GM13976 (cell line): Measurements from ENCODE around the gene ARFGEF3.

ENCODE experiments used
- DNase-seq: peaks from one replicate; pipeline ENCODE4 v3.0.0; 2012; ENCODE audit warnings: low spot score
- in situ Hi-C: fragments of 300-500 bp; cut with MboI; formaldehyde crosslinking; loops from one replicate; pipeline ENCODE4 v1.12.0; 2022; ENCODE audit warnings: low sequenced_read_pairs, mixed read lengths, inconsistent platforms; ENCODE audit not compliant: unreplicated experiment
- TF ChIP-seq, protein P1 (sequence below): IDR thresholded peaks from 2 replicates; pipeline ENCODE4 v1.5.1; 2012; ENCODE audit warnings: borderline replicate concordance, mild to moderate bottlenecking; ENCODE audit not compliant: insufficient read depth; ENCODE audit errors: extremely low read depth, missing control alignments, control extremely low read depth

The ARFGEF3 gene

GRCh38 chr6:138237463-138237862, 75.7 kb downstream of the ARFGEF3 start:
- in situ Hi-C loops = no loop called here
- DNase-seq = no peak
- TF ChIP-seq, protein P1, sequence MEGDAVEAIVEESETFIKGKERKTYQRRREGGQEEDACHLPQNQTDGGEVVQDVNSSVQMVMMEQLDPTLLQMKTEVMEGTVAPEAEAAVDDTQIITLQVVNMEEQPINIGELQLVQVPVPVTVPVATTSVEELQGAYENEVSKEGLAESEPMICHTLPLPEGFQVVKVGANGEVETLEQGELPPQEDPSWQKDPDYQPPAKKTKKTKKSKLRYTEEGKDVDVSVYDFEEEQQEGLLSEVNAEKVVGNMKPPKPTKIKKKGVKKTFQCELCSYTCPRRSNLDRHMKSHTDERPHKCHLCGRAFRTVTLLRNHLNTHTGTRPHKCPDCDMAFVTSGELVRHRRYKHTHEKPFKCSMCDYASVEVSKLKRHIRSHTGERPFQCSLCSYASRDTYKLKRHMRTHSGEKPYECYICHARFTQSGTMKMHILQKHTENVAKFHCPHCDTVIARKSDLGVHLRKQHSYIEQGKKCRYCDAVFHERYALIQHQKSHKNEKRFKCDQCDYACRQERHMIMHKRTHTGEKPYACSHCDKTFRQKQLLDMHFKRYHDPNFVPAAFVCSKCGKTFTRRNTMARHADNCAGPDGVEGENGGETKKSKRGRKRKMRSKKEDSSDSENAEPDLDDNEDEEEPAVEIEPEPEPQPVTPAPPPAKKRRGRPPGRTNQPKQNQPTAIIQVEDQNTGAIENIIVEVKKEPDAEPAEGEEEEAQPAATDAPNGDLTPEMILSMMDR = no peak

DNA sequence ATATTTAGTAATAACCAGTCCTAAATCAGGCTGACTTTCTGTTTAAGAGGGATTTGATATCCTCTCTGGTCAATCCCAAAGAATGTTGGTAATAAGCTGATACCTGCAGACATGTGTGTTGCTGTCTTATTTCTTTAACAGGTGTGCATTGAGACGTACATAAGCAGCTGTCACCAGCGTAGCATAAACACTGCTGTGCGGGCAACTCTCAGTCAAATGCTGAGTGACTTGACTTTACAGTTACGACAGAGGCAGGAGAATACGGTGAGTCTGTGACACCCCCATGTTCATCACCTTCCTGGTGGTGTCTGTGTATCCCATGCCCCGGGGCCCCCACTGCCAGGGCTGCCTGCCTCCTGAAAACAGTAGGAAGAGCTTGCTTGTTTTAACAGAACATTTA, 76.6 kb downstream of the ARFGEF3 start:
- in situ Hi-C loops = no loop called here
- TF ChIP-seq, protein P1 = no peak
- DNase-seq = no peak

DNA sequence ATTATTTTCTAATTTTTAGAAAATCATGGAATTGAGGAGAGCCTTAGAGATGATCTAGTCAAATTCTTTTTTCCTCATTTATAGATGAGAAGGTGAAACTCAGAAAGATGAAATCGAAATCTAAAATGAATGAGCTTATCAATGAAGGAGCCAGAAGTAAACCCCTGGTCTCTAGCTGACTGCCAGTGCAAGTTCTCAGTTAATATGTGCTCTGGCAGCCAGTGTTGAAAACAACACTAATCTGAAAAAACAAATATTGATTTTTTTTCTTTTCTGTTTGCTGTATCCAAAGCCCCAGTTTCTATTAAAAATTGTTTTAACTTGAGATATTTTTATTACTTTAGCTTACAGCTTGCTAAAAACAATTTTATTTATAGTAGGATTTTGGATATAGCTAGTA, 78.0 kb downstream of the ARFGEF3 start:
- TF ChIP-seq, protein P1 = no peak
- in situ Hi-C loops = no loop called here
- DNase-seq = no peak

GRCh38 chr6:138240476-138241245, 78.9 kb downstream of the ARFGEF3 start:
- DNase-seq = no peak
- TF ChIP-seq, protein P1 = no peak
- in situ Hi-C loops = no loop called here

DNA sequence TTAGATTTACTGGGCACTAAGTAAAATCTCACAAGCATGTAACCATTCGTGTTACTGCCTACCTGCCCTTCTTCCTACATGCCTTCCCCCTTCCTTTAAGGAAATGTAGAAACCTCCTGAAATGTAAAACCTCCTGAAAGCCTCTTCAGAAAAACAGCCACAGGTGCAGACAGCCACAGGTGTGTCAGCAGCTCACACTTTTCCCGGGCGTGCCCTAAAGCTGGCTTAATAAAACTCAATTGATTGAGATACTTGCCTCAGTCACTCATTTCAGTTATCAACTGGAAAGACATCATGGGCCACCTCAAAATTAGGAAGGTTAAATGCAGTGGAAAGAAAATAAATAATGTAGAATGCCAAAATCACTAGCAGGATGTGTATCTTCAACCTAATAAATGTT, 79.6 kb downstream of the ARFGEF3 start:
- in situ Hi-C loops = no loop called here
- TF ChIP-seq, protein P1 = no peak
- no peak for DNase-seq

DNA sequence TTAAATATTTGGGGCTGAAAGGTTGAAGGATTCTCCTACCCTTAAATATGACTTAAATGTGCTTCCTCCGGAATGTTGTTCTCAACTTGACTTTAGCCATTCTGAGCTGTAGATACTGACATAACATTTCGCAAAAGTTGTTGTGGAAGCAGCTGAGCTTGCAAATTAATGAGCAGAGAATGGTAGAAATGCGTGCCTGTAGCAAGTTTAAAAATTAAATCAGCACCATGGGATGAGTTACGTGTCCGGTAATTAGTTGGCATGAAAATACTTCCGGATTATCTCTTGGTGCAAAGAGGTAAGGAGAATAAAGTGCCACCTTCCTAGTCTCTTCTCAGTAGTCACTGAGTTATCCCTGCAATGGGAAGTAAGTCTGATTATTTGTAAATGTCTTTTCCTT, 80.2 kb downstream of the ARFGEF3 start:
- TF ChIP-seq, protein P1 = no peak
- DNase-seq = no peak
- in situ Hi-C loops = no loop called here

DNA sequence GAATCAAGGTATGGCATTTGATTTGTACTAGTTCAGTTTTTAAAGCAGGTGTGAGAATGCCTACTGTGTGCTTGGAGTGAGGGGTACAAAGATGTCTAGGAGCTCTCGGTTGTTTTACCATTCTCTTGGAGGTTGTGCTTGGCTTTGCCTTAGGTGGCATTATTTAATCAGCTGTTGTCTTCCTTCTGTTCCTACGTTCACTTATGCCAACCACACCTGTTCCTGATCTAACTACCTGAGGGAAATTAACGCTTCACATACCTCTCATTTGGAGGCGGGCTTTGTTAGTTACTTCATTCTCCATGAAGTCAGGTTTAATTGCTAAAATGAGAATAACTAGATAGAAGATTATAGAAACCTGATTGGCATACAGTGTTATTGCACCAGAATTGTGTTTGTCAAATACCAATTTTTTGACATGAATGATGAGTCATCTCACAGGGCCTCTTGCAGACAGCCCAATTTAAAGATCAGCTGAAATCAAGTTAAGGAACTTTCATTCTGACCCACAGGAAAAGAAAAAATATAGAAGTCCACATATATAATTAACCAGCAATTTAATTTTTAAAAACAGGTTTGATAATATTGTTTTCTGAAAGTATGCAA, 81.4 kb downstream of the ARFGEF3 start:
- no peak for DNase-seq
- in situ Hi-C loops = no loop called here
- TF ChIP-seq, protein P1 = no peak
